CD4-positive, alpha-beta T cell treated with Interleukin-12 subunit alpha and Interleukin-12 subunit beta, for 1 hour (primary cell): ENCODE data around the gene PAXX.
"Not testable (repeated sequence)": the region's sequence is repeated elsewhere in the genome, so short reads cannot be mapped to it uniquely, and the experiment has no call there.

Source experiments
- DNase-seq: peaks from one replicate; pipeline ENCODE4 v3.0.0-alpha.2; 2020

Gene PAXX

GRCh38 chr9:137020771-137021567, 28.7 kb downstream of the PAXX start:
- no peak for DNase-seq

- DNase-seq = no peak
Measured at GRCh38 chr9:137021568-137021978, 29.4 kb downstream of the PAXX start.

- peak; percentile 76 for DNase-seq
Measured at GRCh38 chr9:137021979-137022661, 29.9 kb downstream of the PAXX start.

- DNase-seq = no peak
Measured at GRCh38 chr9:137022662-137023008, 30.4 kb downstream of the PAXX start.

GRCh38 chr9:137023157-137023556, 30.9 kb downstream of the PAXX start:
- DNase-seq = no peak

GRCh38 chr9:137023583-137023991, 31.4 kb downstream of the PAXX start:
- no peak for DNase-seq

GRCh38 chr9:137025517-137025966, 33.3 kb downstream of the PAXX start:
- DNase-seq = no peak

GRCh38 chr9:137026384-137026783, 34.2 kb downstream of the PAXX start:
- DNase-seq = no peak

- DNase-seq = no peak
Measured at GRCh38 chr9:137026828-137027227, 34.6 kb downstream of the PAXX start.

GRCh38 chr9:137027369-137028262, 35.4 kb downstream of the PAXX start, which contains the start of gene ABCA2:
Gene ABCA2, minus strand, starts transcription at chr9:137028237. Its CDS starts 97 bp downstream, at chr9:137028140.
- no peak for DNase-seq

GRCh38 chr9:137028263-137029057, 36.2 kb downstream of the PAXX start:
- DNase-seq = peak; percentile 81

- peak; percentile 71 for DNase-seq
Measured at GRCh38 chr9:137029058-137029936, 37.1 kb downstream of the PAXX start.

- DNase-seq = no peak
Measured at GRCh38 chr9:137030006-137030405, 37.8 kb downstream of the PAXX start.

GRCh38 chr9:137030538-137031527, 38.6 kb downstream of the PAXX start:
- peak; percentile 52 for DNase-seq

- peak; percentile 49 for DNase-seq
Measured at GRCh38 chr9:137031904-137032640, 39.9 kb downstream of the PAXX start, which contains the start of gene FUT7. Gene FUT7, minus strand, starts transcription at chr9:137032088. Its CDS starts 97 bp downstream, at chr9:137031991.

- peak; percentile 35 for DNase-seq
Measured at GRCh38 chr9:137032858-137033257, 40.6 kb downstream of the PAXX start.

GRCh38 chr9:137033481-137033880, 41.3 kb downstream of the PAXX start:
- DNase-seq = not testable (repeated sequence)

GRCh38 chr9:137034039-137034708, 42.0 kb downstream of the PAXX start:
- no peak for DNase-seq
